HEK293 (cell line): ENCODE data around the gene CORO7.

Source experiments
- KLF16 ChIP-seq: fragments of 450-650 bp; formaldehyde crosslinking; IDR thresholded peaks from 2 replicates; pipeline ENCODE4 v1.5.1; 2017; ENCODE audit warnings: missing biosample characterization, missing genetic modification characterization
- KLF9 ChIP-seq: fragments of 450-650 bp; formaldehyde crosslinking; IDR thresholded peaks from 2 replicates; pipeline ENCODE4 v1.5.1; 2016; ENCODE audit warnings: missing biosample characterization, missing genetic modification characterization, low read depth
- PATZ1 ChIP-seq: fragments of 450-650 bp; formaldehyde crosslinking; IDR thresholded peaks from 2 replicates; pipeline ENCODE4 v1.5.1; 2016; ENCODE audit warnings: missing biosample characterization, missing genetic modification characterization
- SP2 ChIP-seq: fragments of 450-650 bp; formaldehyde crosslinking; IDR thresholded peaks from 2 replicates; pipeline ENCODE4 v1.5.1; 2016; ENCODE audit warnings: missing biosample characterization, missing genetic modification characterization
- SP3 ChIP-seq: fragments of 450-650 bp; formaldehyde crosslinking; IDR thresholded peaks from 2 replicates; pipeline ENCODE4 v1.5.1; 2016; ENCODE audit warnings: missing biosample characterization, missing genetic modification characterization
- ZBTB17 ChIP-seq: fragments of 450-650 bp; formaldehyde crosslinking; IDR thresholded peaks from 2 replicates; pipeline ENCODE4 v1.5.1; 2016; ENCODE audit warnings: missing biosample characterization, missing genetic modification characterization
- ZEB2 ChIP-seq: fragments of 450-650 bp; formaldehyde crosslinking; IDR thresholded peaks from 2 replicates; pipeline ENCODE4 v1.5.1; 2016; ENCODE audit warnings: missing biosample characterization, missing genetic modification characterization
- ZIC2 ChIP-seq: fragments of 450-650 bp; formaldehyde crosslinking; IDR thresholded peaks from 2 replicates; pipeline ENCODE4 v1.5.1; 2016; ENCODE audit warnings: missing biosample characterization, missing genetic modification characterization
- ZNF169 ChIP-seq: fragments of 450-650 bp; formaldehyde crosslinking; IDR thresholded peaks from 2 replicates; pipeline ENCODE4 v1.5.1; 2016; ENCODE audit warnings: missing biosample characterization, missing genetic modification characterization
- ZNF2 ChIP-seq: fragments of 450-650 bp; formaldehyde crosslinking; IDR thresholded peaks from 2 replicates; pipeline ENCODE4 v1.5.1; 2016; ENCODE audit warnings: missing biosample characterization, missing genetic modification characterization
- ZNF214 ChIP-seq: fragments of 450-650 bp; formaldehyde crosslinking; IDR thresholded peaks from 2 replicates; pipeline ENCODE4 v1.5.1; 2017; ENCODE audit warnings: missing biosample characterization, mild to moderate bottlenecking, missing genetic modification characterization, borderline replicate concordance
- ZNF341 ChIP-seq: fragments of 450-650 bp; formaldehyde crosslinking; IDR thresholded peaks from 2 replicates; pipeline ENCODE4; 2016; ENCODE audit warnings: low read depth, missing biosample characterization, missing genetic modification characterization
- ZNF350 ChIP-seq: fragments of 450-650 bp; formaldehyde crosslinking; IDR thresholded peaks from 2 replicates; pipeline ENCODE4 v1.5.0; 2017; ENCODE audit warnings: missing biosample characterization, mild to moderate bottlenecking, missing genetic modification characterization
- ZNF394 ChIP-seq: fragments of 450-650 bp; formaldehyde crosslinking; IDR thresholded peaks from 2 replicates; pipeline ENCODE4 v1.5.1; 2016; ENCODE audit warnings: missing biosample characterization, missing genetic modification characterization, mild to moderate bottlenecking, moderate library complexity, borderline replicate concordance
- ZNF654 ChIP-seq: fragments of 450-650 bp; formaldehyde crosslinking; IDR thresholded peaks from 2 replicates; pipeline ENCODE4 v1.5.1; 2016; ENCODE audit warnings: low read depth, missing biosample characterization, missing genetic modification characterization
- ZNF837 ChIP-seq: fragments of 450-650 bp; formaldehyde crosslinking; IDR thresholded peaks from 2 replicates; pipeline ENCODE4 v1.5.1; 2016; ENCODE audit warnings: missing biosample characterization, missing genetic modification characterization
- TF ChIP-seq, protein P1 (sequence below): fragments of 450-650 bp; formaldehyde crosslinking; IDR thresholded peaks from 2 replicates; pipeline ENCODE4 v1.5.1; 2016; ENCODE audit warnings: missing biosample characterization, missing genetic modification characterization
- TF ChIP-seq, protein P2 (sequence below): fragments of 450-650 bp; formaldehyde crosslinking; IDR thresholded peaks from 2 replicates; pipeline ENCODE4 v1.5.1; 2016; ENCODE audit warnings: missing biosample characterization, missing genetic modification characterization
- TF ChIP-seq, protein P3 (sequence below): fragments of 450-650 bp; formaldehyde crosslinking; IDR thresholded peaks from 2 replicates; pipeline ENCODE4 v1.5.1; 2016; ENCODE audit warnings: missing biosample characterization, missing genetic modification characterization

Gene CORO7

DNA sequence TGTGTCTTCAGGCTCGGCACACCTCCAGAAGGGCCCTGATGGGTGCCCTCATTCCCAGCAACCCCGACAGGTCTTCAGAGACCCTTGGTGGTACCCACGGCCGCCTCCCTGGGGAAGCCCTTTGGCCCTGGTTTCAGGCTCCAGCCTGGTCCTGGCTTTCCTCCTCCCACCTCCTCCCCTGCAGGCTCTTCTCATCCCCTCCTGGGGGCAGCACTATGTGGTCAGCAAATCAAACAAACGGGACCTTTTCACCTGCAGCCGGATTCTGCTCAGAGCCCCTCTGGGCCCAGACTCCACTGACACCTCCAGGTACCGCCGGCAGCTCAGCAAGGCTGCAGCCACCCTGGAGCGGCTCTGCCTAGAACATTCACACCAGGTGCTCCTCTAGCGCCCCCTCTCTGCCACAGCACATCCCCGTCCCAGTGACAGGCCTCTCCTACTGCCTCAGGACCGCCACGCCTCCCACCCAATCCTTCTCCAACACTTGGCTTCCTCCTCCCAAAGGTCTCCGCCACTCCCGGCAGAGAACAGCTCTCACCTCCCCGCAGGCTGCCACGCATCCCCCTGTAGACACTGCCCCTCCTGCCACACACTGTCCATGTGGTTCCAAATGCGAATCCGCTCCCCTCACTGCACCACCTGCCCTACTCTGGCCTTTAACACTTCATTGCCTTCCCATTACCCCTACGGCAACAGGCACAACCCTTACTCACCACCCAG is 12.0 kb downstream of the CORO7 start (continued):
- TF ChIP-seq PATZ1, result peak; percentile 33; the same call in 1 of the 2 replicates
- 0 out of 2 replicates have a peak, but pooled peaks have one; percentile 15 for TF ChIP-seq ZBTB17
- TF ChIP-seq, protein P1, sequence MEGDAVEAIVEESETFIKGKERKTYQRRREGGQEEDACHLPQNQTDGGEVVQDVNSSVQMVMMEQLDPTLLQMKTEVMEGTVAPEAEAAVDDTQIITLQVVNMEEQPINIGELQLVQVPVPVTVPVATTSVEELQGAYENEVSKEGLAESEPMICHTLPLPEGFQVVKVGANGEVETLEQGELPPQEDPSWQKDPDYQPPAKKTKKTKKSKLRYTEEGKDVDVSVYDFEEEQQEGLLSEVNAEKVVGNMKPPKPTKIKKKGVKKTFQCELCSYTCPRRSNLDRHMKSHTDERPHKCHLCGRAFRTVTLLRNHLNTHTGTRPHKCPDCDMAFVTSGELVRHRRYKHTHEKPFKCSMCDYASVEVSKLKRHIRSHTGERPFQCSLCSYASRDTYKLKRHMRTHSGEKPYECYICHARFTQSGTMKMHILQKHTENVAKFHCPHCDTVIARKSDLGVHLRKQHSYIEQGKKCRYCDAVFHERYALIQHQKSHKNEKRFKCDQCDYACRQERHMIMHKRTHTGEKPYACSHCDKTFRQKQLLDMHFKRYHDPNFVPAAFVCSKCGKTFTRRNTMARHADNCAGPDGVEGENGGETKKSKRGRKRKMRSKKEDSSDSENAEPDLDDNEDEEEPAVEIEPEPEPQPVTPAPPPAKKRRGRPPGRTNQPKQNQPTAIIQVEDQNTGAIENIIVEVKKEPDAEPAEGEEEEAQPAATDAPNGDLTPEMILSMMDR (tag by site-specific recombination), result peak; percentile 92
- TF ChIP-seq ZNF394 (tag by site-specific recombination), result peak; percentile 43; the same call in 1 of the 2 replicates
- peak; percentile 64 for TF ChIP-seq ZIC2 (tag by site-specific recombination)
- peak; percentile 32; the same call in 1 of the 2 replicates for TF ChIP-seq ZNF341 (tag by site-specific recombination)
- TF ChIP-seq ZNF654 (tag by site-specific recombination), result peak; percentile 61
- peak; percentile 79 for TF ChIP-seq ZNF2 (tag by site-specific recombination)
- TF ChIP-seq ZNF837 (tag by site-specific recombination), result 0 out of 2 replicates have a peak, but pooled peaks have one; percentile 13
- TF ChIP-seq ZNF169 (tag by site-specific recombination), result no peak
- 0 out of 2 replicates have a peak, but pooled peaks have one; percentile 34 for TF ChIP-seq SP3 (tag by site-specific recombination)
- TF ChIP-seq KLF16 (tag by site-specific recombination), result peak; percentile 46; the same call in 1 of the 2 replicates
- no peak for TF ChIP-seq ZNF214 (tag by site-specific recombination)
- TF ChIP-seq, protein P2, sequence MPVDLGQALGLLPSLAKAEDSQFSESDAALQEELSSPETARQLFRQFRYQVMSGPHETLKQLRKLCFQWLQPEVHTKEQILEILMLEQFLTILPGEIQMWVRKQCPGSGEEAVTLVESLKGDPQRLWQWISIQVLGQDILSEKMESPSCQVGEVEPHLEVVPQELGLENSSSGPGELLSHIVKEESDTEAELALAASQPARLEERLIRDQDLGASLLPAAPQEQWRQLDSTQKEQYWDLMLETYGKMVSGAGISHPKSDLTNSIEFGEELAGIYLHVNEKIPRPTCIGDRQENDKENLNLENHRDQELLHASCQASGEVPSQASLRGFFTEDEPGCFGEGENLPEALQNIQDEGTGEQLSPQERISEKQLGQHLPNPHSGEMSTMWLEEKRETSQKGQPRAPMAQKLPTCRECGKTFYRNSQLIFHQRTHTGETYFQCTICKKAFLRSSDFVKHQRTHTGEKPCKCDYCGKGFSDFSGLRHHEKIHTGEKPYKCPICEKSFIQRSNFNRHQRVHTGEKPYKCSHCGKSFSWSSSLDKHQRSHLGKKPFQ (tag by site-specific recombination), result peak; percentile 72; the same call in 1 of the 2 replicates
- TF ChIP-seq, protein P3, sequence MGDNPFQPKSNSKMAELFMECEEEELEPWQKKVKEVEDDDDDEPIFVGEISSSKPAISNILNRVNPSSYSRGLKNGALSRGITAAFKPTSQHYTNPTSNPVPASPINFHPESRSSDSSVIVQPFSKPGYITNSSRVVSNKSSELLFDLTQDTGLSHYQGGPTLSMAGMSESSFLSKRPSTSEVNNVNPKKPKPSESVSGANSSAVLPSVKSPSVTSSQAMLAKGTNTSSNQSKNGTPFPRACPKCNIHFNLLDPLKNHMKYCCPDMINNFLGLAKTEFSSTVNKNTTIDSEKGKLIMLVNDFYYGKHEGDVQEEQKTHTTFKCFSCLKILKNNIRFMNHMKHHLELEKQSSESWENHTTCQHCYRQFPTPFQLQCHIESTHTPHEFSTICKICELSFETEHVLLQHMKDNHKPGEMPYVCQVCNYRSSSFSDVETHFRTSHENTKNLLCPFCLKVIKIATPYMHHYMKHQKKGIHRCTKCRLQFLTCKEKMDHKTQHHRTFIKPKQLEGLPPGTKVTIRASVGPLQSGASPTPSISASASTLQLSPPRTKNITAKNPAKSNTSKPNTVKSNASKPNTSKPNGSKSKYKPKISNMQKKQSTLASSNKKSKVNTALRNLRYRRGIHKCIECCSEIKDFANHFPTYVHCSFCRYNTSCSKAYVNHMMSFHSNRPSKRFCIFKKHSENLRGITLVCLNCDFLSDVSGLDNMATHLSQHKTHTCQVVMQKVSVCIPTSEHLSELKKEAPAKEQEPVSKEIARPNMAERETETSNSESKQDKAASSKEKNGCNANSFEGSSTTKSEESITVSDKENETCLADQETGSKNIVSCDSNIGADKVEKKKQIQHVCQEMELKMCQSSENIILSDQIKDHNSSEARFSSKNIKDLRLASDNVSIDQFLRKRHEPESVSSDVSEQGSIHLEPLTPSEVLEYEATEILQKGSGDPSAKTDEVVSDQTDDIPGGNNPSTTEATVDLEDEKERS (tag by site-specific recombination), result no peak
- TF ChIP-seq ZEB2 (tag by site-specific recombination), result 0 out of 2 replicates have a peak, but pooled peaks have one; percentile 14
- TF ChIP-seq SP2, result 0 out of 2 replicates have a peak, but pooled peaks have one; percentile 22
- TF ChIP-seq ZNF350 (tag by site-specific recombination), result no peak
- peak; percentile 83 for TF ChIP-seq KLF9 (tag by site-specific recombination)
